K562 (cell line): ENCODE data around the gene RASSF1.

Experiments used
- CBX2 ChIP-seq: fragments of 200-600 bp; sonication (generic); IDR thresholded peaks from one replicate; pipeline ENCODE4 v1.6.1; 2012; ENCODE audit warnings: mild to moderate bottlenecking, low read length, inconsistent platforms; ENCODE audit not compliant: insufficient read depth, poor library complexity, severe bottlenecking
- CTCF ChIP-seq, 3 experiments: IDR thresholded peaks in 2 of 3; conservative IDR thresholded peaks in 1 of 3; 2 replicates each; pipeline ENCODE4 v1.5.1; 2011 to 2012; ENCODE audit warnings: low read length in 3 of 3, mild to moderate bottlenecking in 3 of 3, control low read depth in 2 of 3, improper control_type of control experiment in 1 of 3, inconsistent platforms in 1 of 3, low read depth in 1 of 3, mixed read lengths in 1 of 3, moderate library complexity in 1 of 3; ENCODE audit not compliant: insufficient read depth in 2 of 3
- EZH2 ChIP-seq: IDR thresholded peaks from 2 replicates; pipeline ENCODE4 v1.6.1; 2012; ENCODE audit warnings: low read depth, mild to moderate bottlenecking, inconsistent platforms, low read length, borderline replicate concordance
- HMBOX1 ChIP-seq: sonication (generic); IDR thresholded peaks from 2 replicates; pipeline ENCODE4 v1.6.1; 2016
- LEF1 ChIP-seq: fragments of 450-650 bp; IDR thresholded peaks from 2 replicates; pipeline ENCODE4 v1.6.1; 2016; ENCODE audit warnings: mild to moderate bottlenecking
- MED1 ChIP-seq: sonication (generic); formaldehyde crosslinking; IDR thresholded peaks from 2 replicates; pipeline ENCODE4 v1.8.1; 2023; ENCODE audit warnings: missing genetic modification reagents, borderline replicate concordance
- NFYB ChIP-seq: IDR thresholded peaks from 2 replicates; pipeline ENCODE4 v1.6.1; 2011; ENCODE audit warnings: mild to moderate bottlenecking, moderate library complexity; ENCODE audit not compliant: insufficient read length; ENCODE audit errors: extremely low read depth
- POLR2A ChIP-seq: fragments of 450-650 bp; conservative IDR thresholded peaks from 2 replicates; pipeline ENCODE4 v1.6.1; 2016
- RCOR1 ChIP-seq, 2 experiments: IDR thresholded peaks; 2 replicates each; pipeline ENCODE4 v1.6.1; 2012; ENCODE audit warnings: low read depth in 2 of 2, low read length in 2 of 2, borderline replicate concordance in 1 of 2, improper control_type of control experiment in 1 of 2
- SMC3 ChIP-seq: conservative IDR thresholded peaks from 2 replicates; pipeline ENCODE4 v1.6.1; 2011; ENCODE audit warnings: low read depth, low read length, improper control_type of control experiment; ENCODE audit not compliant: insufficient read depth
- U2AF2 ChIP-seq: fragments of 200-400 bp; formaldehyde crosslinking; optimal IDR thresholded peaks from 2 replicates; pipeline ENCODE3; 2017; ENCODE audit warnings: low read depth, mild to moderate bottlenecking, low read length

GRCh38 chr3:50322386-50323091 lies 18.1 kb downstream of the RASSF1 start, which contains the start of gene HYAL2:
- TF ChIP-seq CTCF (IDR thresholded peaks at IDR 0.05 in 2 of 3, conservative IDR thresholded peaks at IDR 0.05 in 1 of 3; ENCODE audit: insufficient read depth in 2 of 3, low read depth in 1 of 3, low read length in 3 of 3) (no peak), MED1 (CRISPR knock-in tag) (no peak), LEF1 (no peak), NFYB (no peak), POLR2A (no peak), SMC3 (no peak), U2AF2 (no peak), HMBOX1 (no peak), RCOR1 (IDR thresholded peaks at IDR 0.05; ENCODE audit: borderline replicate concordance in 1 of 2, low read depth in 2 of 2, low read length in 2 of 2) (no peak), CBX2 (no peak), EZH2 (no peak)
